Stimulated activated CD4-positive, alpha-beta T cell treated with anti-CD3 and anti-CD28 coated beads, Interleukin-15, amount 100 ng/mL, for 48 hours (primary cell): ENCODE measurements around the gene ABI2.
A peak's percentile ranks its signal among the peaks of the same experiment; 100 is the strongest.

Experiments
- DNase-seq, 2 donors: peaks; one replicate each; pipeline ENCODE4 v3.0.0-alpha.2; 2020; ENCODE audit warnings: low read depth in 2 of 2

ABI2 gene

GRCh38 chr2:203476881-203477280, 148.7 kb downstream of the ABI2 start:
- no peak for DNase-seq

- DNase-seq: no peak
Observed at GRCh38 chr2:203480623-203481022, 152.4 kb downstream of the ABI2 start.

GRCh38 chr2:203484266-203485112, 156.3 kb downstream of the ABI2 start:
- peak; percentile 17 to 26 for DNase-seq

GRCh38 chr2:203489531-203489930, 161.3 kb downstream of the ABI2 start:
- no peak for DNase-seq

GRCh38 chr2:203490391-203490790, 162.2 kb downstream of the ABI2 start:
- DNase-seq: no peak

GRCh38 chr2:203492965-203493364, 164.8 kb downstream of the ABI2 start:
- DNase-seq: no peak
